Right atrium auricular region (tissue), 2 donors: Measurements from ENCODE around the gene NCKAP5. TPM values are rescaled to one million over a fixed set of nuclear protein-coding genes. Genes with fewer than 3 reads are reported as not detected.

Experiments used
- DNase-seq: peaks from one replicate; pipeline ENCODE4 v3.0.0-alpha.2; 2019; ENCODE audit warnings: low spot score
- H3K27ac ChIP-seq, 2 donors: fragments of 200-600 bp; sonication (generic); 1 replicate in 1 of 2; 2 replicates in 1 of 2; pipeline ENCODE4 v1.5.1; 2016 to 2019
- H3K27me3 ChIP-seq, 2 donors: fragments of 200-600 bp; sonication (generic); one replicate each; pipeline versions ENCODE4 v1.5.1 to v1.6.0; 2017 to 2019
- H3K36me3 ChIP-seq: fragments of 200-600 bp; sonication (generic); one replicate; pipeline ENCODE4 v1.5.1; 2016
- H3K4me1 ChIP-seq, 2 donors: fragments of 200-600 bp; sonication (generic); one replicate each; pipeline versions ENCODE4 v1.5.1 to v1.6.0; 2017 to 2019
- H3K4me3 ChIP-seq, 2 donors: fragments of 200-600 bp; sonication (generic); 1 replicate in 1 of 2; 2 replicates in 1 of 2; pipeline ENCODE4 v1.5.1; 2017 to 2019; ENCODE audit warnings: mild to moderate bottlenecking in 1 of 2, moderate library complexity in 1 of 2
- H3K9me3 ChIP-seq, 2 donors: fragments of 200-600 bp; sonication (generic); one replicate each; pipeline ENCODE4 v1.5.1; 2019
- CTCF ChIP-seq, 2 donors: fragments of 200-600 bp; sonication (generic); IDR thresholded peaks; one replicate each; pipeline ENCODE4 v1.5.1; 2019; ENCODE audit warnings: antibody characterized with exemption in 2 of 2
- total RNA-seq, 2 donors: library from RNA; depleted of rRNA; stranded (reverse); fragments of >200 nt; gene quantifications; one replicate each; pipeline ENCODE4 v1.1.0, GENCODE V29; 2016

Gene NCKAP5
- total RNA-seq, 2 donors from 2014 or later: 3.6 to 5.4 TPM

- Histone ChIP-seq H3K27me3 (no peaks in the 10 kb centered on the region), H3K27ac (no peak overlapping the region)
- no peak for TF ChIP-seq CTCF (IDR thresholded peaks at IDR 0.05)
Measured at GRCh38 chr2:132654968-132655367, 913.3 kb downstream of the NCKAP5 start.

GRCh38 chr2:132654335-132654734 is 913.9 kb downstream of the NCKAP5 start:
- no peak overlapping the region for H3K27ac ChIP-seq
- H3K4me1 ChIP-seq: no peaks in the 10 kb centered on the region
- no peak overlapping the region for H3K4me3 ChIP-seq
- no peaks in the 10 kb centered on the region for H3K27me3 ChIP-seq
- no peak for TF ChIP-seq CTCF (IDR thresholded peaks at IDR 0.05)
- no peaks in the 10 kb centered on the region for H3K36me3 ChIP-seq
- no peaks in the 10 kb centered on the region for H3K9me3 ChIP-seq
- DNase-seq: no peak

More at GRCh38 chr2:132654968-132655367, 913.3 kb downstream of the NCKAP5 start:
- H3K36me3 ChIP-seq: no peaks in the 10 kb centered on the region
- H3K9me3 ChIP-seq: no peaks in the 10 kb centered on the region
- DNase-seq: no peak
- H3K4me3 ChIP-seq: no peak overlapping the region
- no peaks in the 10 kb centered on the region for H3K4me1 ChIP-seq

DNA sequence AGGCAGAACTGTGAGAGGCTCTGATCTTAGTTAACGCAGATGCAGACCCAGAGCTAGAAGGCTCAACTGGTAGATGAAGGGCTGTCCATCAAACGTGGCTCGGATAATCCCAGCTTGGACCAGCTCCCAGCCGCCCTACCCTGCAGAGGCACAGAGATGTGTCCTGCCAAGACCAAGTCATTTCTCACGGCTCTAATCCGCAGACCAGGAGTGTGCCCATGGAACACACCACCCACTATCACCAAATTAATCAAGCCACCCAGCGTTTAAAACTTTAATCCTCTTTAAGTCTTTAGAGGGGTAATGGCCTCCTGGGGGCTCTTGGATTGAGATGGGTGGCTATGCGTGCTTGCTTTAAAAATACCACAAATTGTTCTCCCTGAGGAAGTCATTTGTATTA is 915.8 kb downstream of the NCKAP5 start:
- no peaks in the 10 kb centered on the region for H3K27me3 ChIP-seq
- no peak overlapping the region for H3K4me3 ChIP-seq
- H3K27ac ChIP-seq: no peak overlapping the region
- H3K9me3 ChIP-seq: no peaks in the 10 kb centered on the region
- H3K36me3 ChIP-seq: no peaks in the 10 kb centered on the region
- no peak for DNase-seq
- no peak for TF ChIP-seq CTCF (IDR thresholded peaks at IDR 0.05)
- no peaks in the 10 kb centered on the region for H3K4me1 ChIP-seq

DNA sequence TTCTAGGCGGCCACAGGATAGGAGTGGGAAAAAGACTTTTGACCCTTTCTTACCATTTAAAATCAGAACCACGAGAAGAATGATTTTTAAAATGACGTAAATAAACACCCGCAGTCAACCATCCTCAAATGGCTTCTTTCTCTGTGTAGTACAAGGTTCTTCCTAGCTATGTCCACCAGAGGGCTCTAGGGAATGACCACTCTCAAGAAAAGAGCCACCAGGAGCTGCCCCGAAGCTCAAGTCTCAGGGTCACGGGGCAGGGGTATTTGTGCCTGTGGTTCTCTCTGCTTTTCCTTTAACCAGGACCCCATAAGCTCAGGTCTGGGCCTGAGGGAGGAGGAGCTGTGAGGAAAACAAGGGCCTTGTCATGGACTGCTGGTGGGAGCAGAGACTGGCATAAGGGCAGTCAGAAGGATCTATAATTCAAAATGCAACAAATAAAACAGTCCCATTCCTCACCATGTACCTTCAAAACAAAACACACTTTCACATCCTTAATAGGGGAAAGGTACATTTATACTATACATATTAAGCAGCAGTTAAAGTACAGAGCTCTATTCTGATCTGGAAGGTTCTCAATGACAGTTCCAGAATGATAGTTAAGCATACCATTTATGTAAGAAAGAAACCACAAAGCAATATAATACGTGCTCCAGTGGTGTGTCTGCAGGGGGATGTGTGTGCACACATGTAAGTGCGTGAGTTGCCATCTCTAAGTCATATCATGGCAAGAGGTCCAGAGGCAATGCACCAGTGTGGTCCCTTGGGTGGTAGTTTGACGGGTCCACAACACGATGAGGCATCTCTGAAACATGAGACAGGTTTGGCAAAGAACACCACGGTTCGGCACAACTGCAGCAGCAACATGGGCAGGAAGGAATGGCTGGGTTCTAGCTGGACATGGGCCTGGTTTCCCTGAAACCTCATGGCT is 916.9 kb downstream of the NCKAP5 start:
- no peaks in the 10 kb centered on the region for H3K4me1 ChIP-seq
- H3K9me3 ChIP-seq: no peaks in the 10 kb centered on the region
- no peak for DNase-seq
- no peaks in the 10 kb centered on the region for H3K27me3 ChIP-seq
- no peaks in the 10 kb centered on the region for H3K36me3 ChIP-seq
- peak; percentile 18 to 59 for TF ChIP-seq CTCF (IDR thresholded peaks at IDR 0.05)
- H3K4me3 ChIP-seq: no peak overlapping the region
- H3K27ac ChIP-seq: no peak overlapping the region

GRCh38 chr2:132646540-132647108 is 921.6 kb downstream of the NCKAP5 start:
- no peaks in the 10 kb centered on the region for H3K36me3 ChIP-seq
- H3K27ac ChIP-seq: no peak overlapping the region
- H3K4me1 ChIP-seq: no peaks in the 10 kb centered on the region
- H3K27me3 ChIP-seq: no peaks in the 10 kb centered on the region
- no peak for DNase-seq
- H3K4me3 ChIP-seq: no peak overlapping the region
- TF ChIP-seq CTCF (IDR thresholded peaks at IDR 0.05): no peak
- no peaks in the 10 kb centered on the region for H3K9me3 ChIP-seq
